Spleen (tissue), 11 donors: ENCODE measurements around the gene THUMPD1. TPM values are rescaled to one million over a fixed set of nuclear protein-coding genes. Genes with fewer than 3 reads are reported as not detected.

Source experiments
- DNase-seq: peaks from one replicate; pipeline ENCODE4 v3.0.0-alpha.2; 2020
- H3K27ac ChIP-seq, 8 donors: fragments of 200-600 bp; sonication (generic) in 7 of 8; 1 replicate in 4 of 8; 2 replicates in 4 of 8; pipeline versions ENCODE4 v1.5.0 to v1.8.0; 2016 to 2021; ENCODE audit warnings: inconsistent platforms in 4 of 8, mild to moderate bottlenecking in 4 of 8, moderate library complexity in 1 of 8
- H3K27me3 ChIP-seq, 7 donors: fragments of 200-600 bp; sonication (generic) in 6 of 7; replicated peaks in 1 of 7; 1 replicate in 4 of 7; 2 replicates in 3 of 7; pipeline versions ENCODE4 v1.5.0 to v1.8.0; 2016 to 2021; ENCODE audit warnings: inconsistent platforms in 3 of 7, mild to moderate bottlenecking in 1 of 7
- H3K36me3 ChIP-seq, 6 donors: fragments of 200-600 bp; sonication (generic) in 5 of 6; 1 replicate in 4 of 6; 2 replicates in 2 of 6; pipeline versions ENCODE4 v1.5.0 to v1.8.0; 2016 to 2021; ENCODE audit warnings: inconsistent platforms in 2 of 6
- H3K4me1 ChIP-seq, 6 donors: fragments of 200-600 bp; sonication (generic) in 5 of 6; 1 replicate in 3 of 6; 2 replicates in 3 of 6; pipeline versions ENCODE4 v1.5.0 to v1.8.0; 2016 to 2021; ENCODE audit warnings: inconsistent platforms in 3 of 6
- H3K4me3 ChIP-seq, 8 donors: fragments of 200-600 bp; sonication (generic) in 7 of 8; 1 replicate in 4 of 8; 2 replicates in 4 of 8; pipeline versions ENCODE4 v1.5.0 to v1.8.0; 2016 to 2021; ENCODE audit warnings: inconsistent platforms in 4 of 8, mild to moderate bottlenecking in 4 of 8, moderate library complexity in 2 of 8
- H3K9me3 ChIP-seq, 8 donors: fragments of 200-600 bp; sonication (generic) in 7 of 8; 1 replicate in 4 of 8; 2 replicates in 4 of 8; pipeline versions ENCODE4 v1.5.0 to v1.8.0; 2016 to 2021; ENCODE audit warnings: inconsistent platforms in 4 of 8
- POLR2A ChIP-seq, 3 donors: fragments of 450-650 bp; IDR thresholded peaks; one replicate each; pipeline ENCODE4 v1.5.1; 2017; ENCODE audit warnings: antibody characterized with exemption in 3 of 3, mild to moderate bottlenecking in 1 of 3
- POLR2AphosphoS5 ChIP-seq, 3 donors: sonication (generic); formaldehyde crosslinking; IDR thresholded peaks; one replicate each; pipeline ENCODE4 v1.5.1; 2017; ENCODE audit warnings: antibody characterized with exemption in 3 of 3
- WGBS, 5 donors: extraction: QIAGEN DNeasy Blood & Tissue Kit in 3 of 5; methylation state at CpG; one replicate each; pipeline versions ENCODE4 v1.1.5 to v1.1.7; 2013 to 2018; 5-methylcytosine and 5-hydroxymethylcytosine counted together
- intact Hi-C: fragments of 100-400 bp; cut with DNase I; formaldehyde crosslinking; loops from one replicate; pipeline ENCODE4 v1.15.0; 2023; ENCODE audit warnings: low total_unique reads
- polyA plus RNA-seq, 3 donors: library from polyadenylated mRNA; stranded (reverse); fragments of 200-250 nt; gene quantifications; one replicate each; pipeline ENCODE4 v1.2.1, GENCODE V29; 2013
- small RNA-seq, 4 donors: library from RNA; depleted of rRNA; stranded (forward); fragments of <200 nt; gene quantifications; one replicate each; pipeline ENCODE3, GENCODE V24; 2016
- total RNA-seq, 7 donors: library from RNA; depleted of rRNA in 3 of 7; stranded (reverse); fragments of >200 nt in 3 of 7; fragmentation: NEBNext Ultra II Directional in 4 of 7; extraction: Animal tissue kit (Norgen Biotek cat#: 25700) in 4 of 7; gene quantifications; one replicate each; pipeline versions ENCODE4 v1.1.0 to v1.2.1, GENCODE V29; 2016 to 2021
- TF ChIP-seq, protein P1 (sequence below), 11 experiments: fragments of 200-600 bp in 7 of 11; fragments of 450-650 bp in 4 of 11; sonication (generic) in 4 of 11; IDR thresholded peaks in 8 of 11; conservative IDR thresholded peaks in 3 of 11; 1 replicate in 7 of 11; 2 replicates in 4 of 11; pipeline versions ENCODE4 v1.4.0 to v1.8.0; 2016 to 2021; ENCODE audit warnings: antibody characterized with exemption in 11 of 11, inconsistent platforms in 4 of 11, mild to moderate bottlenecking in 1 of 11
- donor health status: healthy with polysubstance abuse.
- donor health status: DM: no; HTN: no; CAD: no; lungs with moderate emphysema.
- donor health status: DM: no; HTN: no; CAD: no.
- donor health status: Bipolar disorder and iron deficiency.
- donor health status: healthy.
- donor health status: DM: no; HTN: no; CAD: no.
- donor health status: DM: yes; HTN: yes; CAD: no.

The THUMPD1 gene
- total and polyA plus RNA-seq, 10 donors = 17.1 to 63.1 (median 37.0) TPM

DNA sequence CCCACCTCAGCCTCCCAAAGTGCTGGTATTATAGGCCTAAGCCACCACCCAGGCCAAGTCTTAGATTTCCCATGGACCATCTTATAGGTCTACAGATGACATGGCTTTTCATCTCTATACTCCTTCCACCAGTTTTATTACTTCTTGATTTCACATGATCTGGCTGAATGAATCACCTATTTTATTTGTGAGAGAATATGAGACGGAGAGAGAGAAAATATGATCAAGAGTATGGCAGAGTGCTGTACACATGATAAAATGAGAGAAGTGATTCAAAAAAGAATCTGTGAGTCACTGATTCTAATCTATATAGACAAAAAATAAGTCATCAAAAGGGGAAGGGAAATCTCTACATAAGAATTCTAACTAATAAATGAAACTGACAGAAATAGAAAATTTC, 57.8 kb downstream of the THUMPD1 start:
- intact Hi-C loops = no loop called here
- WGBS, 5 donors = 69 to 88% (median 78%) methylated on average over 1 of the region's 1 CpG

More for the DNA sequence above, 57.8 kb downstream of the THUMPD1 start:
- no peak overlapping the region for H3K27ac ChIP-seq
- H3K4me1 ChIP-seq = no peaks in the 10 kb centered on the region
- H3K9me3 ChIP-seq = peaks cover 0 to 9% (median 4%) of the 10 kb centered on the region in 8 donors
- H3K27me3 ChIP-seq = no peaks in the 10 kb centered on the region
- H3K4me3 ChIP-seq = no peak overlapping the region
- peaks cover 0 to 6% (median 0%) of the 10 kb centered on the region in 6 donors for H3K36me3 ChIP-seq
- no peak for DNase-seq
- no peak for TF ChIP-seq POLR2A (IDR thresholded peaks at IDR 0.05)
- TF ChIP-seq, protein P1, sequence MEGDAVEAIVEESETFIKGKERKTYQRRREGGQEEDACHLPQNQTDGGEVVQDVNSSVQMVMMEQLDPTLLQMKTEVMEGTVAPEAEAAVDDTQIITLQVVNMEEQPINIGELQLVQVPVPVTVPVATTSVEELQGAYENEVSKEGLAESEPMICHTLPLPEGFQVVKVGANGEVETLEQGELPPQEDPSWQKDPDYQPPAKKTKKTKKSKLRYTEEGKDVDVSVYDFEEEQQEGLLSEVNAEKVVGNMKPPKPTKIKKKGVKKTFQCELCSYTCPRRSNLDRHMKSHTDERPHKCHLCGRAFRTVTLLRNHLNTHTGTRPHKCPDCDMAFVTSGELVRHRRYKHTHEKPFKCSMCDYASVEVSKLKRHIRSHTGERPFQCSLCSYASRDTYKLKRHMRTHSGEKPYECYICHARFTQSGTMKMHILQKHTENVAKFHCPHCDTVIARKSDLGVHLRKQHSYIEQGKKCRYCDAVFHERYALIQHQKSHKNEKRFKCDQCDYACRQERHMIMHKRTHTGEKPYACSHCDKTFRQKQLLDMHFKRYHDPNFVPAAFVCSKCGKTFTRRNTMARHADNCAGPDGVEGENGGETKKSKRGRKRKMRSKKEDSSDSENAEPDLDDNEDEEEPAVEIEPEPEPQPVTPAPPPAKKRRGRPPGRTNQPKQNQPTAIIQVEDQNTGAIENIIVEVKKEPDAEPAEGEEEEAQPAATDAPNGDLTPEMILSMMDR (IDR thresholded peaks at IDR 0.05 in 8 of 11, conservative IDR thresholded peaks at IDR 0.05 in 3 of 11) = no peak
- no peak for TF ChIP-seq POLR2AphosphoS5 (IDR thresholded peaks at IDR 0.05)

Small RNA genes within 50 kb of the gene (small RNA-seq; reads per million reads assigned to genes)
- gene RNU6-944P = 0 reads per million in 4 donors

Other genes with a start within 250 kb of the THUMPD1 start
- gene ACSM2B, start 165.5 kb downstream of the THUMPD1 start, total RNA-seq = not detected
- not detected for gene ACSM2B, start 165.5 kb downstream of the THUMPD1 start, polyA plus RNA-seq
- under 1 TPM in 3 of 7 donors, not detected in 4; 0.25 to 0.72 (median 0.44) TPM for gene ACSM1, start 44.1 kb downstream of the THUMPD1 start, total RNA-seq
- under 1 TPM; 0.26 to 0.47 (median 0.37) TPM for gene ACSM1, start 44.1 kb downstream of the THUMPD1 start, polyA plus RNA-seq
- 1 to 10 TPM; 2.6 to 9.0 (median 4.7) TPM for gene ACSM3, start 22.2 kb upstream of the THUMPD1 start, total RNA-seq
- 1 to 10 TPM; 3.0 to 4.2 (median 4.2) TPM for gene ACSM3, start 22.2 kb upstream of the THUMPD1 start, polyA plus RNA-seq
- gene ERI2, start 64.7 kb upstream of the THUMPD1 start, total RNA-seq = 10 to 100 TPM in 3 of 7 donors, 1 to 10 TPM in 4; 6.9 to 15.3 (median 8.9) TPM
- gene ERI2, start 64.7 kb upstream of the THUMPD1 start, polyA plus RNA-seq = 1 to 10 TPM; 2.5 to 5.8 (median 3.8) TPM
- 1 to 10 TPM; 1.1 to 3.7 (median 1.9) TPM for gene REXO5, start 64.7 kb upstream of the THUMPD1 start, total RNA-seq
- 1 to 10 TPM in 1 of 3 donors, under 1 TPM in 2; 0.46 to 1.1 (median 0.90) TPM for gene REXO5, start 64.7 kb upstream of the THUMPD1 start, polyA plus RNA-seq
- 10 to 100 TPM in 4 of 7 donors, 1 to 10 TPM in 3; 6.8 to 13.7 (median 10.1) TPM for gene DCUN1D3, start 158.5 kb upstream of the THUMPD1 start, total RNA-seq
- 1 to 10 TPM; 1.0 to 3.0 (median 1.3) TPM for gene DCUN1D3, start 158.5 kb upstream of the THUMPD1 start, polyA plus RNA-seq
- gene LYRM1, start 159.0 kb upstream of the THUMPD1 start, total RNA-seq = 10 to 100 TPM; 15.3 to 25.4 (median 22.8) TPM
- gene LYRM1, start 159.0 kb upstream of the THUMPD1 start, polyA plus RNA-seq = 10 to 100 TPM; 35.8 to 47.2 (median 39.4) TPM